Esophagus squamous epithelium (tissue), 5 donors: ENCODE results near the gene PHACTR3. TPM values are rescaled to one million over a fixed set of nuclear protein-coding genes. Genes with fewer than 3 reads are reported as not detected.

Experiments used
- DNase-seq: peaks from one replicate; lab custom pipeline; 2025; lab: John Stamatoyannopoulos, UW
- H3K27ac ChIP-seq, 4 donors: fragments of 200-600 bp; sonication (generic); one replicate each; pipeline ENCODE4 v1.5.1; 2016 to 2019; ENCODE audit warnings: mild to moderate bottlenecking in 1 of 4
- H3K27me3 ChIP-seq, 4 donors: fragments of 200-600 bp; sonication (generic); 1 replicate in 3 of 4; 2 replicates in 1 of 4; pipeline versions ENCODE4 v1.5.1 to v1.6.0; 2017 to 2021; ENCODE audit warnings: antibody characterized with exemption in 1 of 4
- H3K36me3 ChIP-seq, 3 donors: fragments of 200-600 bp; sonication (generic); one replicate each; pipeline ENCODE4 v1.5.1; 2016 to 2019
- H3K4me1 ChIP-seq, 3 donors: fragments of 200-600 bp; sonication (generic); one replicate each; pipeline ENCODE4 v1.5.1; 2017 to 2019
- H3K4me3 ChIP-seq, 4 donors: fragments of 200-600 bp; sonication (generic); 1 replicate in 3 of 4; 2 replicates in 1 of 4; pipeline ENCODE4 v1.5.1; 2016 to 2019; ENCODE audit warnings: mild to moderate bottlenecking in 2 of 4, moderate library complexity in 1 of 4
- H3K9me3 ChIP-seq, 3 donors: fragments of 200-600 bp; sonication (generic); one replicate each; pipeline ENCODE4 v1.5.1; 2016 to 2019
- POLR2A ChIP-seq, 4 donors: fragments of 450-650 bp; IDR thresholded peaks; one replicate each; pipeline ENCODE4 v1.6.1; 2017; ENCODE audit warnings: antibody characterized with exemption in 4 of 4, mild to moderate bottlenecking in 4 of 4, moderate library complexity in 3 of 4
- WGBS, 2 donors: methylation state at CpG; one replicate each; pipeline ENCODE4 v1.1.5; 2018; 5-methylcytosine and 5-hydroxymethylcytosine counted together
- intact Hi-C: fragments of 100-400 bp; cut with DNase I; formaldehyde crosslinking; loops from one replicate; pipeline ENCODE4 v1.15.0; 2022
- total RNA-seq, 4 donors: library from RNA; depleted of rRNA; stranded (reverse); fragments of >200 nt; gene quantifications; one replicate each; pipeline ENCODE4 v1.1.0, GENCODE V29; 2016
- TF ChIP-seq, protein P1 (sequence below), 6 experiments: fragments of 450-650 bp in 4 of 6; fragments of 200-600 bp in 2 of 6; sonication (generic) in 2 of 6; IDR thresholded peaks; one replicate each; pipeline ENCODE4 v1.5.1; 2016 to 2019; ENCODE audit warnings: antibody characterized with exemption in 6 of 6, mild to moderate bottlenecking in 4 of 6, moderate library complexity in 4 of 6
- donor health status: DM: yes; HTN: yes; CAD: no.

PHACTR3 gene
- total RNA-seq, 4 donors from 2014 or later, result 0.13 to 2.5 (median 0.32) TPM

DNA sequence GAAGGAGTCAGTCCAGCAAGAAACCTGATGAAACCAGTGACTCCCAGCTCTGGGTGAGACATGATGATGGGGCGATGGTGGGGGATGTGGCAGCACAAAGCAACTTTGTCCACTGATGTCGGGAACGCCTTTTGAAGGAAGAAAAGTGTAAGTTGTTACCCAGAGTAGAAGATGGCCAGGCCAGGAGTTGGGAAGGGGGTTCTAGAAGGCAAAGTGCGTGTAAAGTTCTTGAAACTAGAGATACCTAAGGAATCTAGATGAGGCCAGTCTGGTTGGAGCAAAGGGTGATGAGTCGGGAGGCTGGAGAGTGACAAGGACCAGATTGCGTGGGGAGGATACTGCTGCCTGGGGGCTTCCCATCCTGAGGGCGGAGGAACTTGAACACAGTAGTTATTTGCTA lies 117.0 kb downstream of the PHACTR3 start:
- Histone ChIP-seq H3K4me3 (no peak overlapping the region), H3K27me3 (peaks cover 0 to 37% (median 0%) of the 10 kb centered on the region in 4 donors), H3K27ac (no peak overlapping the region), H3K4me1 (no peaks in the 10 kb centered on the region), H3K36me3 (no peaks in the 10 kb centered on the region), H3K9me3 (no peaks in the 10 kb centered on the region)
- intact Hi-C loops, result no loop called here
- TF ChIP-seq POLR2A (IDR thresholded peaks at IDR 0.05), result no peak
- TF ChIP-seq, protein P1, sequence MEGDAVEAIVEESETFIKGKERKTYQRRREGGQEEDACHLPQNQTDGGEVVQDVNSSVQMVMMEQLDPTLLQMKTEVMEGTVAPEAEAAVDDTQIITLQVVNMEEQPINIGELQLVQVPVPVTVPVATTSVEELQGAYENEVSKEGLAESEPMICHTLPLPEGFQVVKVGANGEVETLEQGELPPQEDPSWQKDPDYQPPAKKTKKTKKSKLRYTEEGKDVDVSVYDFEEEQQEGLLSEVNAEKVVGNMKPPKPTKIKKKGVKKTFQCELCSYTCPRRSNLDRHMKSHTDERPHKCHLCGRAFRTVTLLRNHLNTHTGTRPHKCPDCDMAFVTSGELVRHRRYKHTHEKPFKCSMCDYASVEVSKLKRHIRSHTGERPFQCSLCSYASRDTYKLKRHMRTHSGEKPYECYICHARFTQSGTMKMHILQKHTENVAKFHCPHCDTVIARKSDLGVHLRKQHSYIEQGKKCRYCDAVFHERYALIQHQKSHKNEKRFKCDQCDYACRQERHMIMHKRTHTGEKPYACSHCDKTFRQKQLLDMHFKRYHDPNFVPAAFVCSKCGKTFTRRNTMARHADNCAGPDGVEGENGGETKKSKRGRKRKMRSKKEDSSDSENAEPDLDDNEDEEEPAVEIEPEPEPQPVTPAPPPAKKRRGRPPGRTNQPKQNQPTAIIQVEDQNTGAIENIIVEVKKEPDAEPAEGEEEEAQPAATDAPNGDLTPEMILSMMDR (IDR thresholded peaks at IDR 0.05), result no peak
- 87 to 88% methylated on average over 7 of the region's 7 CpGs for WGBS, 2 donors
- DNase-seq, result no peak

DNA sequence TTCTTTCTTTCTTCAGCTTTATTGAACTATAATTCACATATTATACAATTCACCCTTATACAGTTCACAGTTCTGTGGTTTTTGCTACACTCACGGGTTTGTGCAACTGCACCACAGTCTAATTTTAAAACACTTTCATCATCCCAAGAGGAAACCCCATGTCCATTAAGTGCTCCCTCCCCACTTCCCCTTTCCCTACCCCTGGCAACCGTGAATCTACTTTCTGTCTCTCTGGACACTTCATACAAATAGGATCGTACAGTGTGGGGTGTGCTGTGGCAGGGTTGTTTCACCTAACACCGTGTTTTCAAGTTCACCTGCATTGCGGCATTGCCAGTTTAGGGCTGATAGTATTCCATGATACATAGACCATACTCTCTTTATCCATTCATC lies 118.8 kb downstream of the PHACTR3 start:
- 59 to 63% methylated on average over 5 of the region's 5 CpGs for WGBS, 2 donors
- Histone ChIP-seq H3K4me3 (no peak overlapping the region), H3K9me3 (no peaks in the 10 kb centered on the region), H3K36me3 (no peaks in the 10 kb centered on the region), H3K27ac (no peak overlapping the region), H3K4me1 (no peaks in the 10 kb centered on the region), H3K27me3 (peaks cover 0 to 33% (median 0%) of the 10 kb centered on the region in 4 donors)
- no peak for DNase-seq
- intact Hi-C loops, result no loop called here
- TF ChIP-seq, protein P1 (IDR thresholded peaks at IDR 0.05), result no peak
- no peak for TF ChIP-seq POLR2A (IDR thresholded peaks at IDR 0.05)

DNA sequence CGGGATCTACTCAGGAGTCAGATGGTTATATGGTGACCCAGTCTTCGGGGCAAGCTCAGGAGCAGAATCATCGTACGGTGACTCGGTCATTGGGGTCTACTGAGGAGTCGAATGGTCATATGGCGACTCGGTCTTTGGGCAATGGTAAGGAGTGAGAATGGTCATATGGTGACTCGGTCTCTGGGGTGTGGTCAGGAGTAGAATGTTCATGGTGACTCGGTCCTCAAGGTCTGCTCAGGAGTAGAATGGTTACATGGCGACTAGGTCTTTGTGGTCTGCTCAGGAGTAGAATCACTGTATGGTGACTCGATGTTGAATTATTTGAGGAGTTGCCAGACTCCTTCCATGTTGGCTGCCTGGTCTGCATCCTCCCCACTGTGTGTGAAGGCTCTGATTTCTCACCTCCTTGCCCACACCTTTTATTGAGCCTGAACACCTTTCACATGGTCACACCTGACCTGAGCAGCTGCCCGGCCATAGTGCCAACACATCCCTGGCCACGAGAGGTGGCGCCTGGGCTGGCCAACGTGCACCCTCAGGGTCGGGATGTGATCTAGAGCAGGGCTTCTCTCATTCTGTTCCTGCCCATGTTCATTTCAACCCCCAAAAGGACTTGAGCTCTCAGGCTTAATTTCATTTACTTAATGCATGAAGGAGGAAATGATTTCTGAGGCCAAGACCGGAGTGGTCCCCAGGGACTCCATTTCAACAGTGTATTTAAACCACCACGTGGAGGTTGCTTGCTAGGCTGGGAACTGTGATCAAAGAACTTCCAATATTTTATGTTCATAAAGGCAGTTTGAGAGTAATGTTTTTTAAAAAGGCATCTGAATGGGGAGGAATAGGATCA lies 119.5 kb downstream of the PHACTR3 start:
- 78 to 82% methylated on average over 12 to 19 of the region's 19 CpGs for WGBS, 2 donors
- H3K4me3 ChIP-seq, result no peak overlapping the region
- TF ChIP-seq, protein P1 (IDR thresholded peaks at IDR 0.05), result no peak
- TF ChIP-seq POLR2A (IDR thresholded peaks at IDR 0.05), result no peak
- H3K27me3 ChIP-seq, result peaks cover 0 to 36% (median 0%) of the 10 kb centered on the region in 4 donors
- intact Hi-C loops, result no loop called here
- no peaks in the 10 kb centered on the region for H3K9me3 ChIP-seq
- no peak for DNase-seq
- no peaks in the 10 kb centered on the region for H3K36me3 ChIP-seq
- H3K4me1 ChIP-seq, result no peaks in the 10 kb centered on the region
- no peak overlapping the region for H3K27ac ChIP-seq

DNA sequence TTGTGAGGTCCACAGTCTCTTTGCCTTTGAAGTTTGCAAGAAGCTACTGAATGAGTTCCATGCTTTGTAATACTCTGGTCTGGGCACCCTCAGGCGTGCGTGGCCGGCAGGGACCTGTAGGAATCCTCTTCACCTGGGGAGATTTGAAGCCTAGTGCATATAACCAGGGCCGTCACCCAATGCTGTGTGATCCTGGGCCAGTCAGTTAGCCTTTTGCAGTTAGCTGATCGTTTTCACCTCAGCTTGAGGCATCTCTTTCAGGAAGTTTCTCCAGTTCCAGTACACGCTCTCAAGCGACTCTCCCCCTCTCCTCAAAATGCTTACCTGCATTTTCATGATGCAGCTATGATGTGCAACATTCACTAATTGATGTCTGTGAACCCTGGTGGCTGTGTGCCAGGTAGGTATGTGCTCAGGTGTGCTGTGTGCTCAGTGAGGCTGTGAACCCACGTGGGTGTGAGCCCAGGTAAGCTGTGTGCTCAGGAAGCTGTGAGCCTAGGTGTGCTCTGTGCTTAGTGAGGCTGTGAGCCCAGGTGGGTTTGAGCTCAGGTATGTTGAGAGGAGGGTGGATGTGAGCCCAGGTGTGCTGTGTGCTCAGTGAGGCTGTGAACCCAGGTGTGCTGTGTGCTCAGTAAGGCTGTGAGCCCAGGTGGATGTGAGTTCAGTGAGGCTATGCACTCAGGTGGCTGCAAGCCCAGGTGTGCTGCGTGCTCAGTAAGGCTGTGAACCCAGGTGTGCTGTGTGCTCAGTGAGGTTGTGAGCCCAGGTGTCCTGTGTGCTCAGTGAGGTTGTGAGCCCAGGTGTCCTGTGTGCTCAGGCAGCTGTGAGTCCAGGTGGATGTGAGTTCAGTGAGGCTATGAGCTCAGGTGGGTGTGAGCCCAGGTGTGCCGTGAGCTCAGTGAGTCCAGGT lies 120.4 kb downstream of the PHACTR3 start:
- TF ChIP-seq, protein P1 (IDR thresholded peaks at IDR 0.05), result no peak
- no peak for TF ChIP-seq POLR2A (IDR thresholded peaks at IDR 0.05)
- Histone ChIP-seq H3K4me1 (no peaks in the 10 kb centered on the region), H3K27me3 (peaks cover 0 to 33% (median 0%) of the 10 kb centered on the region in 4 donors), H3K4me3 (no peak overlapping the region), H3K36me3 (no peaks in the 10 kb centered on the region), H3K27ac (no peak overlapping the region), H3K9me3 (no peaks in the 10 kb centered on the region)
- DNase-seq, result no peak
- 34 to 47% methylated on average over 7 to 8 of the region's 10 CpGs for WGBS, 2 donors
- intact Hi-C loops, result no loop called here
